ENCODE results near the gene BIN2. TPM values are rescaled to one million over a fixed set of nuclear protein-coding genes. Genes with fewer than 3 reads are reported as not detected.
"Not testable (repeated sequence)": the region's sequence is repeated elsewhere in the genome, so short reads cannot be mapped to it uniquely, and the experiment has no call there.

BIN2 gene
- total RNA-seq, 1 donor from 2014 or later: 26.1 TPM

GRCh38 chr12:51285843-51286242 is 38.1 kb downstream of the BIN2 start:
- no peak for TF ChIP-seq CTCF (IDR thresholded peaks at IDR 0.05)
- Histone ChIP-seq H3K4me1 (peaks cover 3% of the 10 kb centered on the region), H3K27ac (no peak overlapping the region), H3K4me3 (no peak overlapping the region), H3K36me3 (peaks cover 2% of the 10 kb centered on the region), H3K27me3 (no peaks in the 10 kb centered on the region), H3K9me3 (no peaks in the 10 kb centered on the region)
- DNase-seq (no peak), ATAC-seq (no peak)
- intact Hi-C loops (cut with DNase I): no loop called here

GRCh38 chr12:51281202-51281924 is 42.6 kb downstream of the BIN2 start:
- TF ChIP-seq CTCF (IDR thresholded peaks at IDR 0.05): no peak
- no peak overlapping the region for H3K4me3 ChIP-seq
- intact Hi-C loops (cut with DNase I): no loop called here
- DNase-seq: no peak
- no peak overlapping the region for H3K27ac ChIP-seq
- H3K36me3 ChIP-seq: no peaks in the 10 kb centered on the region
- no peaks in the 10 kb centered on the region for H3K27me3 ChIP-seq
- no peaks in the 10 kb centered on the region for H3K9me3 ChIP-seq
- H3K4me1 ChIP-seq: peaks cover 3% of the 10 kb centered on the region
- ATAC-seq: no peak

DNA sequence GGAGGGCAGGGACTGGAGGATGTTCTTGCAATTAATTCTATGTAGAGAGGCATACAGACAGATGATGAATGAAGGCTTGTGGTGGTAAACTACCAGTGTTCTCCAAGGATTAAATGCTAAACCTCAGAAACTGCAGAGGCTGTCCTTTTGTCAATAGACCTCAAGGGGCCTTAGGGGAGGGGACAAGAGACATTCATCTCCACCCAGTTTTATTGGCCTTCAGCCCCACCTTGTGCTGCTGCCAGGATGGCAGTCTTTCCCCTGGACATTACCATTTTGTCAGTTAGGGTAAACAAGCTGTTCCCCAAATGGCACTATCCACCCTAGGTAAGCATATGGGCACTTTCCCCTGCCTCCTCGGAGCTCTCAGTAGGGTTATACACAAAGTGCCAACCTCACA is 48.9 kb downstream of the BIN2 start:
- ATAC-seq (no peak), DNase-seq (no peak)
- H3K4me3 ChIP-seq: no peak overlapping the region
- intact Hi-C loops (cut with DNase I): loop anchor here (10.0 kb wide), 1 partner anchor 70 kb away; the partner anchor contains the start of gene CELA1
- H3K9me3 ChIP-seq: no peaks in the 10 kb centered on the region
- H3K27ac ChIP-seq: no peak overlapping the region
- H3K27me3 ChIP-seq: peaks cover 5% of the 10 kb centered on the region
- no peaks in the 10 kb centered on the region for H3K36me3 ChIP-seq
- H3K4me1 ChIP-seq: peaks cover 8% of the 10 kb centered on the region
- no peak for TF ChIP-seq CTCF (IDR thresholded peaks at IDR 0.05)

DNA sequence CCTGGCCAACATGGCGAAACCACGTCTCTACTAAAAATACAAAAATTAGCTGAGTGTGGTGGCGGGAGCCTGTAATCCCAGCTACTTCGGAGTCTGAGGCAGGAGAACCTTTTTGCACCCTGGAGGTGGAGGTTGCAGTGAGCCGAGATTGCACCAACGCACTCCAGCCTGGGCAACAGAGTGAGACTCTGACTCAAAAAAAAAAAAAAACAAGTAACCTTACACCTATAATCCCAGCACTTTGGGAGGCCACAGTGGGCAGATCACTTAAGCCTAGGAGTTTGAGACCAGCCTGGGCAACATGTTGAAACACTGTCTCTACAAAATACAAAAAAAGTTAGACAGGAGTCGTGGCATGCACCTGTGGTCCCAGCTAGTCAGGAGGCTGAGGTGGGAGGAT is 51.2 kb downstream of the BIN2 start:
- not testable (repeated sequence) for H3K9me3 ChIP-seq, H3K36me3 ChIP-seq, H3K4me1 ChIP-seq, H3K27ac ChIP-seq, ATAC-seq, DNase-seq, H3K4me3 ChIP-seq, H3K27me3 ChIP-seq
- intact Hi-C loops (cut with DNase I): loop anchor here (10.0 kb wide), 1 partner anchor 72 kb away; the partner anchor contains the start of gene CELA1

- Histone ChIP-seq H3K36me3 (no peaks in the 10 kb centered on the region), H3K27me3 (peaks cover 5% of the 10 kb centered on the region), H3K4me1 (peaks cover 8% of the 10 kb centered on the region), H3K9me3 (no peaks in the 10 kb centered on the region), H3K4me3 (peak overlapping the region; percentile 71), H3K27ac (peak overlapping the region; percentile 59)
- DNase-seq: no peak
- TF ChIP-seq CTCF (IDR thresholded peaks at IDR 0.05): no peak
- intact Hi-C loops (cut with DNase I): loop anchor here (10.0 kb wide), 1 partner anchor 74 kb away; the partner anchor contains the start of gene CELA1
- peak; percentile 1 for ATAC-seq
Observed at GRCh38 chr12:51270951-51271518, 52.9 kb downstream of the BIN2 start.

All from upper lobe of right lung (tissue), 1 donor.